HG03064 (cell line): ENCODE data around the gene RTN4.
A peak's percentile ranks its signal among the peaks of the same experiment; 100 is the strongest.

ENCODE experiments used
- ATAC-seq: cut with Tn5 transposase; IDR thresholded peaks from one replicate; pipeline ENCODE4 v1.9.1; 2021; ENCODE audit warnings: low read depth; ENCODE audit not compliant: unreplicated experiment

Gene RTN4

DNA sequence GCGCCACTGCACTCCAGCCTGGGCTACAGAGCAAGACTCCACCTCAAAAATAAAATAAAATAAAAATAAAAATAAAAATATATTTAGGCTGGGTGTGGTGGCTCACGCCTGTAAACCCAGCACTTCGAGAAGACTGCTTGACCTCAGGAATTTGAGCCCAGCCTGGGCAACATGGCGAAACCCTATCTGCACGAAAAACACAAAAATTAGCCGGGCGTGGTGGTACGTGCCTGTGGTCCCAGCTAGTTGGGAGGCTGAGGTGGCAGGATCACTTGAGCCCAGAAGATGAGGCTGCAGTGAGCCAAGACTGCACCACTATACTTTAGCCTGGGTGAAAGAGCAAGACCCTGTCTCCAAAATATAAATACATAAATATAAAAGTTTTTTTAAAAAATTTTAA, 6.4 kb downstream of the RTN4 start:
- ATAC-seq: no peak

DNA sequence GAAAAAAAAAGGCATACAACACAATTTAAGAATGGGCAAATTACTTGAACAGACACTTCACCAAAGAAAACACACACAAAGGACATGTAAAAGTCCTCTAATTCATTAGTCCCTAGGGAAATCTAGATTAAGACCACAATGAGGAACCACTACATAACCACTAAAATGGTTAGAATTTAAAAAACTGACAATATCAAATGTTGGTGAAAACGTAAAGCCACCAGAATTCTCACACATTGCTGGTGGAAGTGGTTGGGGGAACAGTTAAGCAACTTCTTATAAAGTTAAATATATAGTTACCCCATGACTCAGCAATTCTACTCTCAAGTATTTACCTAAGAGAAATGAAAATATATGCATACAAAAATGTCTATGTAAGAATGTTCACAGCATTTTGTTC, 11.8 kb downstream of the RTN4 start:
- no peak for ATAC-seq

DNA sequence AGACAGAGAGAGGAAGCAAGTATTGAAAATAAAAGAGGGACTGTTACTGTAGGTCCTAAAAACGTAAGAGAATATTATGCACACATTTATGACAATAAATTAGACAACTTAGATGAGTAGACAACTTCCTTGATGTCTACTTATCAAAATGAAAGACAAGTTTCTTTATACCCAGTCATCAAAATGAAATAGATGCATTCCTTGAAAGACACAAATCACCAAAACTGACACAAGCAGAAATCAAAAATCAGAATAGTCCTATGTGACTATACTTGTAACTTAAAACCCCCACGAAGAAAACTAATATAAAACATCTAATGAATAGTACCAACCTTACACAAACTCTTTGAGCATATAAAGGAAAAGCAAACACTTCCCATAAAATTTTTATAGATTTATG, 14.5 kb downstream of the RTN4 start:
- no peak for ATAC-seq

DNA sequence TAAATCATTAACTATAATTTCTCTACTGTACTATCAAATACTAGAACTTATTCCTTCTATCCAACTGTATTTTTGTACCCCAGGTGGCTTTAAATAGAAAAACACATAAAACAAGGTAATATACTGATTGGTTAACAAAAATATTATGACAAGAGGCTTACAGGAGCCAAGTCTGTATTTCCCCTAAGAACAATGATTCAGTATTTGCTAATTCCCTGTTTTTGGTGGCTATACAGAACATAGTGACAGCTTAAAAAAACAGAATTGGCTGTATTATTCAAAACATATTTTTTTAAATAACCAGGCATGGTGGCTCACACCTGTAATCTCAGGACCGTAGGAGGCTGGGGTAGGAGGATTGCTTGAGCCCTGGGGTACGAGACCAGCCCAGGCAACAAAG, 16.3 kb downstream of the RTN4 start:
- ATAC-seq: no peak

DNA sequence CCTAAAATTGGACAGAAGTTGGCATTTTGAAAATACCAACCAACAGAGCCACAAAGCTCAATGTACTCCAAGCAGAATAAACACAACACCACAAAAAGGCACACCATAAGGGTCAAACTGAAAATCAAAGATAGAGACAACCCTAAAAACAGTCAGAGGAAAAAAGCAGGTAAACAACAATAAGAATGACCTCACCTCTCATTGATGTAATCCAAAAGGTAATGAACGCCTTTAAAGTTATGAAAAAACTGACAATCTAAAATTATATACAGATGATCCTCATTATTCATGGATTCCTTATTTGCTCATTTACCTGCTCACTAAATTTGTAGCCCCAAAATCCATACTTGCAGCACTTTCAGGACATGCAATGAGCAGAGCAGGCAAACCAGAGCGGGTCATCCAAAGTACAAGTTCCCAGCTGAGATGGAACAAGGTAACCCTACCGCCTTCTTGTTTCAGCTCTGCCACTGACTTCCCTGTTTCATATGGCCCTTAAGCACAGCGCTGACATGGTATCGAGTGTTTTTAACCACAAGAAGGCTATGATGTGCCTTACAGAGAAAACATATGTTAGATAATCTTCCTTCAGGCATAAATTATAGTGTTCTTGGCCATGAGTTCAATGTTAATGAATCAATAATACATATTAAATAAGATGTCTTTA, 17.0 kb downstream of the RTN4 start:
- ATAC-seq: peak; percentile 91

DNA sequence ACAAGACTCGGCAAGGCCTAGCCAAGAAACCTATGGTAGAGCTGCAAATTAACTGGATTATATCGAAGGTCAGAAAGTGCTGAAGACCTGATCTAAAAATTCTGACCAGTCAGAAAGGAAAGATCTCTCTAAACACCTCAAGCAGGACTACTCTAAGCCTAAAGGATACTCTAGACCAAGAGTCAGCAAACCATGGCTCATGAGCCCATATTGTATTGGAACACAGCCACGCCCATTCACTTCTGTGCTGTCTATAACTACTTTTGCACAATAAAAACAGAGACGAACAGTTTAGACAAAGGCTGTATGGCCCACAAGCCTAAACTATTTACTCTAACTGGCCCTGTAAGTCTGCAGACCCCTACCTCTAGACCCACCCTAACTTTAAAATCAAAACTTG, 18.7 kb downstream of the RTN4 start:
- no peak for ATAC-seq

DNA sequence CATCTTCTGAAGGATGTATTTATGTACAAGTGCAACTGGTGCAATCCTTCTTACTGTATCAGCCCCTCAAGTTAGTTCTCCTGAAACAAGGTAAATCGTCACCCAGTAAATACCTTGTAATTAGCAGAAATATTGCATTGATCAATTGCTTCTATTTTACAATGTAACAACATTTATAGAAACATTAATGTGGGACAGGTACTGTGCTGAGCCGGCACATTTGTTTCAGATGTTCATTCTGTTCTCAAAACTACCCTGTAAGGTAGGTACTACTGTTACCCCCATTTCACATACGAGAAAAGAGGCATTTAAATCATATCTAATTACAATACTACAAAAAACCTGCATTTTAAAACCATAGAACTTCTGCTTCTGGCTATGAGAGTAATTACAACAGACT, 19.5 kb downstream of the RTN4 start:
- no peak for ATAC-seq

DNA sequence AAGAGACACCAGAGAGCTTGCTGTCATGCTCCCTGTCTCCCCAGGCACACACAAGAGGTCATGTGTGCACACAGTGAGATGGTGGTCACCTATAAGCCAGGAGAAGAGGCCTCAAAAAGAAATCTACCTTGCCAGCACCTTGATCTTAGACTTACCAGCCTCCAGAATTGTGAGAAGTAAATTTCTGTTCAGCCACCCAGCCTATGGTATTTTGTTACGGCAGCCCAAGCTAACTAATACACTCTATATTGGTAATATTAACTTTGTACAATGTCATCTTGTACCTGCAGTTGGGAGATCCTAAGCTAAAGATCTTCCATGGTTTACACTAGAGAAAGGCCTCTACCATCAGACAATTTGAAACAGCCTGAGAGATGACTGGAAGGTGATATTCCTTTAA, 21.2 kb downstream of the RTN4 start:
- ATAC-seq: no peak

DNA sequence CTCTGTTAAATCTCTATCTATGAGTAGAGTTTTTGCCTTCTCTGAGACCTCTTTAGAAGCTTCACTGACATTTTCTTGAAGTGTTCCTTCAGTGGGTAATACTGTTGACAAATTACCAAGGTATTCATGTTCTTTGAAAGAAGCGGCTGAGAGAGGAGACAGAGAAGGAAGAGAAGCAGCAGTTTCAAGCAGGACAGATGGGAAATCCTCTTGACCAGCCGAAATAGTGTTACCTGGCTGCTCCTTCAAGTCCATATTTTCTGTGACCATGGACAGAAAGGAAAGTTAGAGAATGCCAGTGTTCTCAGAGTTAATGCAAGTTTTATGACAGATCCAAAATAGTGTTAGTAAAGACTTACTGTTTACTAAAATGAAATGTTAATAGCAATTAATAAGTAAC, 23.0 kb downstream of the RTN4 start:
- ATAC-seq: no peak

DNA sequence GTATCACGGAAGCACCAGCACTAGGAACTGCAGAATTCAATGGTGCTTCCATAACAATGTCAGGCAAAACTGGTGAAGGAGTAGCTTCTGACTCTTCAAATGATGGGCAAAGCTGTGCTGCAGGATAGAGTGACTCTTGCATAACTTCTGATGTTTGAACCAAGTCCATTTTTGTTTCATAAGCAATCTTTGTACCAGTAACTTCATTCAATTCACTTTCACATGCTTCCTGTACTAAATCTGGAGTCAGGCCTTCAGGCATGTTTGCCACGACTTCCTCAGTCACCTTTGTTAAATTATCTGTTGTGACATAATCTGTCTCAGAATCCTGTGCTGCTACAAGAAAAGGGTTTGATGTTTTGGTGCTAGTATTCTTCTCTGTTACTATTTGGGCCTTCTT, 24.0 kb downstream of the RTN4 start:
- no peak for ATAC-seq

DNA sequence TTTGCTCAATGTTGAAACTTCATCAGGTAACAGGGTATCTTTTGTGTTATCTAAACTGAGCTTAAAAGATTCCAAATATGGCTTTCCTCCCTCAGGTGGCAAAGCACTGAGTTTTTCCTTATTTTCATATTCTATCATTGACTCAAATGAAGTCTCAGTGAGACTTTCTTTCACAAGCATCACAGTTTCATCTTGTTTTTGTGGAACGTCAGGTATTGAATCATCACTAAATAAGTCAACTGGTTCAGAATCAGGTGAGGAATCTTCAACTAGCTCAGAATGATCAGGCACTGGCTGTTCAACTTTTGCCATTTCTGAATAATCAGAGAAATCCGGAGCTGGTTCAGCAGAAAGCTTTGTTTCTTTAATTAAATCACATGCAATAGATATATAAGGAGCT, 24.6 kb downstream of the RTN4 start:
- peak; percentile 23 for ATAC-seq

DNA sequence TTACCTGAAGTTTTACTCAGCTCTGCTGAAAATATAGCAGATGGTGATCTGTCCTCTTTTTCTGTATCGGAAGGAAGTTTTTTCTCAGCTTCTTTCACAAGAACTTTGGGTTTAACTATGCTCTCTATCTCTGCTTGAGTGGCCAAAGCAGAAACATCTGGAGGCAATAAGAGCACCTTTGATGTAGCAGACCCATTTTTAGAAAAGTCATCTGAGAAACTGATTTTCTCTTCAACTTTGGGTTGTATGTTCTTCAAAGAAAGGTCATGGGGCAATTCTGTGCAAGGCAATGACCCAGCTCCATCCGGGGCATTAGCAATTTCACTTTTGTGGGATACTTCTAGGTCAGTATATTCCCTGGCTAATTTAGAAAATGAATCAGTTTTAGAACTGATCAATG, 25.2 kb downstream of the RTN4 start:
- peak; percentile 61 for ATAC-seq

DNA sequence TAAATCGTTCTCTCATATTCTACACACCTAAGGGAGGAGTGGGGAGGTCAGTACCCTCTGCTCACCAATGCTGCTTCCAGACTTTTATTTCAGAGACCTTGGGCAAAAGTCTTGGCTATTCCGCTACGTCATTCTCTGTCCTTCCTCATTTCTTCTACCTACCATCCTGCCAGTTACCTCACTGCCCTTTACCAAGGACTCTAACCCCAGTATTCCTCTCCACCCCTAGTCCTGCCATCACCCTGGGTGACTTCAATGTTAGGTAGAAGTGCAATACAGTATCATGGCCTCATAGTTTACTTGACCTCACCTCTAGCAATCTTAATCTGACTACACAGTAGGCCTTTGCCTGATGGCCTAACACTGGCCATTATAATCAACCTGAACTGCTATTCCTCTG, 27.8 kb downstream of the RTN4 start:
- ATAC-seq: no peak

DNA sequence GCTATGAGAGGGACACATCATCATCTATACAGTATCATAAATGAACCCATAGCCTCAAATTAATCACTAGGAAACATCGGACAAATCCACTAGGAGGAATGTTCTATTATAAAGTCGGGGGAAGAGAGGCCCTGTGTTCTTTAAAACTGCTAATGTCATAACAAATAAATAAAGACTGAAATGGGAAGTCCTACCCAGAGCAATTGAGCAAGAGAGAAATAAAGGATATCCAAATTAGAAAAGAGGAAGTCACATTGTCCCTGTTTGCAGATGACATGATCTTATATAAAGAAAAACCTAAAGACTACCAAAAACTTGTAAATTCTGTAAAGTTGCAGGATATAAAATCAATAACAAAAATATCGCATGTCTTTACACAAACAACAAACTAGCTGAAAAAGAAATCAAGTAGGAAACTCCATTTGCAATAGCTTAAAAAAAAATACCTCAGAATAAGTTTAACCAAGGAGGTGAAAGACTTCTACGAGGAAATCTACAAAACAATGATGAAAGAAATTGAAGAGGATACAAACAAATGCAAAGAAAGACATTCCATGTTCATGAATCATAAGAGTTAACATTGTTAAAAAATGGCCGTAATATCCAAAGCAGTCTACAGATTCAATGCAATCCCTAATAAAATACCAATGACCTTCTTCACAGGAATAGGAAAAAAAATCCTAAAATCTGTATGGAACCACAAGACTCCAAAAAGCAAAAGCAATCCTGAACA, 30.6 kb downstream of the RTN4 start:
- ATAC-seq: no peak

DNA sequence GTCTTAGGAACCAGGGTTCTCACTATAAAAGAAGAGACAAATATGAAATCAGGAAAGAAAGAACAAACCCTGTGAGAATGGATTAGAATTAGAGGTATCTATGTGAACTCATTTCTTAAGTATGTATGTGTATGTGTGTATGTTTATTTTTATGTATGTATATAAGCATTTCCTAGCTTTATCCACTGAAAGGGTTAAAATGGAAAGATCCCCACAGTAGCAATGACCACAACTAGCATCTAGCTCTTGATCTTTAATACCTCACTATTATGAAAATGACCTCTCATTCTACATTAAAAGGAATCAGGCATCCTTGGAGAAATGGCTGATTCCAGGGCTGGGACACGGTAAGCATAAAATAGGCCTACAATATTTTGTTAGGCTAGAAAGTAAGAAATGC, 31.6 kb downstream of the RTN4 start:
- ATAC-seq: no peak

DNA sequence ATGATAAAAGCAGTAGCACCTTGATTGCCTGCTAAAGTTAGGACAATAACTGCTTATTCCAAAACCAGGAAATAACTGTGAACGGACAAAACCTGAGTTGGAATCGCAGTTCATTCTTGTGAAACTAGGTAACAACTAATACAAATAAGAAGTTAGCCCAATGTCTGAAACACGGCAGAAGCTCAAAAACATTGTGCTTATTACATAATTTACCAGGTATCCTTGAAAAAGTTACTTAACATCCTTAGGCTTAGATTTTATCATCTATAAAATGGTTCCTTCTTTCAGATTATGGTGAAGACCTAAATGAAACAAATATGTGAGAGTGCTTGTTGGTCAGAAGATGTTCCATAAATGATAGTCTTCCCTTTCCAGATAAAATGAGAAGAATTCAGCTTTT, 32.4 kb downstream of the RTN4 start:
- no peak for ATAC-seq

DNA sequence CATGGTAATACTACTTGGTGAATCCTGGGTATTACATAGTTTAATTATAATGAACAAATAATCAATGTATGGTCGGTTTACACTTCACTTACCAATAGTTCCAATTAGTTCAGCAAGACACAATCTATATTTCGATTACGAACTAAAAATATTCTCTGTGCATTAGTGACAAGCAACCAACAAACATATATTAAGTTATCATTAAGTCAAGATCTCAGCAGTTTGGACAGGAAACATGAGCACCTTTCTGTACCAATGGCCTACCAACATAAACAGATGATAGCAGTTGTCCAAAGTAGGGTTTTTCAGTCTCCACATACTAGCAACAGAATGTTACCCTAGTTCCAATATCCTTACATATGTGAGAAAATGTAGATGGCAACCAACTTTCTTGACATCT, 32.8 kb downstream of the RTN4 start:
- ATAC-seq: no peak

DNA sequence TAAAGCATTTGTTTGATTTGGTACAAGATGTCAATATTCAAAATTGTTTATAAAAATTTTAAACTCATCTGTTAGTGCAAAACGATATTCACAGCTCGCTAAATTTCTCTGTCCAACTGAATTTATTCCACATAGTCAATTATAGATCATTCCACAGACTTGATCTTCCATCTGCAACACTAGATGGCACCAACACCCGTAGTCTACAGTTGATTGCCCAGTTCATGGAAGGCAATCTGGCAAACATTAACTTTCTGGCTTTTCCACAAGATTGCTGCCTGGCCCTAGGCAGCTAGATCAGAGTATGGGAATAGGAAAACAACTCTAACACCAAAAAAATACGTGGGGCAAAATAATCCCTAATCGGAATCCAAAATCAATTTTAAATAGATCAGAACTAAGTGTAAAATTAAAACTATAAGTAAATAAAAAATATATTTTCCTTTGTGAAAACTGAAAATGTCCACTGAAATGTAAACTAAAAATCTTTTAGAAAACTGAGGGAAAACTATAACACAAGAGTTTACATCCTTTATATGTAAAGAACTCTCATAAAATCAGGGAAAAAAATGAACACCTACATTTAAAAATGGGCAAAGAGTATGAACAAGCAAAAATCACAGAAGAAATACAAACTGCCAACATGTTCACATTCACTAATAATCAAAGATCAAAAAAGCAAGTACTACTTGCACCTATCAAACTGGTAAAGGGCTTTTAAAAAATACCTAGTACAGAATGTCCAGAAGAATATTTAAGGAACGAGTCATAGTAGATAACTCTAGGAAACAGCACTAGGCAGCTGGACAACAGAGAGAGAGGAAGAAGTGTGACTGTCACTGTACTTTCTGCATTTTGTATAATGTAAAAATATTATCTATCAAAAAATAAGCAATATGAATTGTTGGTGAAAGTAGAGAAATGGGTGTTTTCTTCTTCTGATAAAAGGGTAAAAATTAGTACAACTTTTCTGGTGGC, 35.0 kb downstream of the RTN4 start:
- no peak for ATAC-seq

DNA sequence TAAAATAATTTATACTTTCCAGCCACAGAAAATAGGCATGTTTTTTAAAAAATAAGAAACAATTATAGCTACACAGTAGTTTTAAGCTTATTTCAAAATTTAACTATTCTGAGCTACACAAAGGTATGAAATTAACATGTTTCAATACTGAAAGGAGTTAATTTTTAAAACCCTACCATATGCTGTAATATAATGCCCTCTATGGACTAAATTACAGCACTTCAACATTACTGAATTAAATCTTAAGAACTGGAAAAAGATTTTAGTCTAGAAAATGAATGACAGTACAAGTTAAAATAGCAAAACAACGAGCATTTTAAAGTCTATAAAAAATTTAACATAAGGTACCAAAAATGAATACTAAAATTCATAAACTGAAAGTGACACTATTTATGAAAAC, 36.3 kb downstream of the RTN4 start:
- ATAC-seq: no peak

DNA sequence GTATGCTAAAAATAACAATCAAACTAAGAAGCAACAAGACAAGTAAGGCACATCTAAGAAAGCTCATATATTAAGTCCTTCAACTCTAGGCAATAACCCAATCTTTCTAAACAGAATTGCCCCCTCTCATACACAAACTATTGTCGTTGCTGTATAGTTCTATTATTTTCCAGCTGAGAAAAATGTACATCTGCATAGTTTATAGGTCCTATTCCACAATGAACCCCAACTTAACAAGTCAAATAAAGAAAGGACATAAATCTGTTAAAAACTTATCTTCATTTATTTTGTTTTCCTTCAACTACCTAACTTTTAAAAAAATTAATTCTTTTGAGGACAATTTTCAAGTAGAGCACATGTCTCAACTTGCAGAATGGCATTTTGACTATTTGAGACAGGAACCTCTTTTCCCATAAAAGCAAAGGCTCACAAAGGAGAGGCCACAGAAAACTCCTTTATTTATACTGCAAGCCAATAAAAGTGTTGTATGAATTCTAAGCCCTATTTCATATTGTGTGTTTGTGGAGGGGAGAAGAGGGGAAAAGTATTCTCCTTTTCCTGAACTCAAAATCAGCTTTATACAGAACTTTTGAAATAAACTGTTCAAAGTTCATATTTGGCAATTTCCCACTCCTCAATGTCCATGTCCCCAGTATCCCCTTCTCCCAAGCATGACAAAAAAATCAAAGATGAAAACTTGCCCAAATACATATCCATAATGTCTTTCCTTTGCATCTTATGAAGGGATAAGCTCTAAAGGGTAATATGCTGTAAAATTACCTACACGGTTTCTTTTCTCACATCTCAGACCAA, 37.4 kb downstream of the RTN4 start:
- no peak for ATAC-seq
